ENCODE results near the gene ADIPOQ. TPM values are rescaled to one million over a fixed set of nuclear protein-coding genes. Genes with fewer than 3 reads are reported as not detected.
A peak's percentile ranks its signal among the peaks of the same experiment; 100 is the strongest.

The ADIPOQ gene
- total RNA-seq, 4 donors from 2014 or later, result 1.6 to 13.4 (median 5.4) TPM

DNA sequence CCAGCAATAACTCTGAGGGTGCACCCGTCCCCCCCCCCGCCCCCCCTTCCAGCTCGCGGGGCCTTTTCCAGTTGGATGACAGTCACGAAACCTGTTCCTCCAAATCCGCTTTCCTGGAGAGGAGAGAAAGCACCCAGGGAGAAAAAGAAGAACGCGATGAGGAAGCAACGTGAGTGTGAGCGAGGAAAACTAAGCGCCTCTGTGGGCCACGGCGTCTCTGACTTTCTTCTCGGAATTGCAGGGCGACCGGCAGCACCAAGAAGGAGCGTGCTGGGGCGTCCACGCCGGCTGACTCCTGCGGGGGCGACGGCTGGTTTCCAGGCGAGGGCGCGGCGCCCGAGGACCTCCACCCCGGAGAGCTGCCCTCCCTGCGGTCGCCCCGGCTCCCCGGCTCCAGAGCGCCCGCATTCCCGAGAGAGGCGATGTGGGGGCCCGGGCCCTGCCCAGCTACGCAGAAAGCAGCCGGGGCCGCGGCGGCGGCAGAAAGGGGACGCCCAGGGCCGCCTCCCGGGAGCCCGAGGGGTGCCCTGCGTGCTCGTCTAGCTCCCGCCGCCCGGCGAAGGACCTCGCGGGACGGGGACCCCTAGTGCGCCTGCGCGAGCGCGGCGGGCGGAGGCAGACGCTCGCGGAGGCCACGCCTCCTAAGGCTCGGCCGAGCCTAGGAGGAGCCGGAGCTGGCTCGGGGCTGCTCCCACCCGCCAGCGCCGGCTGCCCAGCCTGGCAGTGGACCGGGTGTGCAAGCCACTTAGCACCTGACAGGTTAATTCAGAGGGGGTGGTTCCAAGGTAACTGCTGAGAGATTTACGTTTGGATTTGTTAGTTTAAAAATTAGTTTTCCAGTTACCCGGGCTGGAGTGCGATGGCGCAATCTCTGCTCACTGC, 15.3 kb upstream of the ADIPOQ start:
- H3K4me3 ChIP-seq (replicated peaks in 1 of 3), result peak overlapping the region in 2 of 3 donors; percentile 54 to 68
- DNase-seq, result peak; percentile 80 to 81
- H3K27me3 ChIP-seq, result peaks cover 27% of the 10 kb centered on the region
- peaks cover 0 to 18% of the 10 kb centered on the region in 2 donors for H3K4me1 ChIP-seq
- H3K9me3 ChIP-seq, result no peaks in the 10 kb centered on the region
- peak in 1 of 2 donors; percentile 64 for TF ChIP-seq POLR2A (IDR thresholded peaks at IDR 0.05)
- TF ChIP-seq, protein P1, sequence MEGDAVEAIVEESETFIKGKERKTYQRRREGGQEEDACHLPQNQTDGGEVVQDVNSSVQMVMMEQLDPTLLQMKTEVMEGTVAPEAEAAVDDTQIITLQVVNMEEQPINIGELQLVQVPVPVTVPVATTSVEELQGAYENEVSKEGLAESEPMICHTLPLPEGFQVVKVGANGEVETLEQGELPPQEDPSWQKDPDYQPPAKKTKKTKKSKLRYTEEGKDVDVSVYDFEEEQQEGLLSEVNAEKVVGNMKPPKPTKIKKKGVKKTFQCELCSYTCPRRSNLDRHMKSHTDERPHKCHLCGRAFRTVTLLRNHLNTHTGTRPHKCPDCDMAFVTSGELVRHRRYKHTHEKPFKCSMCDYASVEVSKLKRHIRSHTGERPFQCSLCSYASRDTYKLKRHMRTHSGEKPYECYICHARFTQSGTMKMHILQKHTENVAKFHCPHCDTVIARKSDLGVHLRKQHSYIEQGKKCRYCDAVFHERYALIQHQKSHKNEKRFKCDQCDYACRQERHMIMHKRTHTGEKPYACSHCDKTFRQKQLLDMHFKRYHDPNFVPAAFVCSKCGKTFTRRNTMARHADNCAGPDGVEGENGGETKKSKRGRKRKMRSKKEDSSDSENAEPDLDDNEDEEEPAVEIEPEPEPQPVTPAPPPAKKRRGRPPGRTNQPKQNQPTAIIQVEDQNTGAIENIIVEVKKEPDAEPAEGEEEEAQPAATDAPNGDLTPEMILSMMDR (IDR thresholded peaks at IDR 0.05), result no peak
- 5 to 7% methylated on average over 23 to 31 of the region's 80 CpGs for WGBS, 2 donors
- intact Hi-C loops (cut with DNase I), result no loop called here
- H3K36me3 ChIP-seq, result no peaks in the 10 kb centered on the region
- H3K27ac ChIP-seq, result no peak overlapping the region

GRCh38 chr3:186828340-186828739, 14.2 kb upstream of the ADIPOQ start:
- no peak overlapping the region for H3K4me3 ChIP-seq (replicated peaks in 1 of 3)
- no peak overlapping the region for H3K27ac ChIP-seq
- peaks cover 0 to 18% of the 10 kb centered on the region in 2 donors for H3K4me1 ChIP-seq
- peaks cover 27% of the 10 kb centered on the region for H3K27me3 ChIP-seq
- no peak for TF ChIP-seq POLR2A (IDR thresholded peaks at IDR 0.05)
- TF ChIP-seq, protein P1 (IDR thresholded peaks at IDR 0.05), result no peak
- H3K9me3 ChIP-seq, result no peaks in the 10 kb centered on the region
- no peak for DNase-seq
- WGBS, 2 donors, result 31 to 32% methylated on average over 3 to 4 of the region's 5 CpGs
- intact Hi-C loops (cut with DNase I), result no loop called here
- H3K36me3 ChIP-seq, result no peaks in the 10 kb centered on the region

GRCh38 chr3:186831798-186832197, 10.7 kb upstream of the ADIPOQ start:
- Histone ChIP-seq H3K27ac (no peak overlapping the region), H3K27me3 (peaks cover 8% of the 10 kb centered on the region), H3K4me3 (replicated peaks in 1 of 3) (no peak overlapping the region), H3K4me1 (peaks cover 0 to 3% of the 10 kb centered on the region in 2 donors), H3K36me3 (no peaks in the 10 kb centered on the region), H3K9me3 (no peaks in the 10 kb centered on the region)
- WGBS, 2 donors, result 66 to 83% methylated on average over 4 of the region's 4 CpGs
- TF ChIP-seq POLR2A (IDR thresholded peaks at IDR 0.05), result no peak
- TF ChIP-seq, protein P1 (IDR thresholded peaks at IDR 0.05), result no peak
- no peak for DNase-seq
- intact Hi-C loops (cut with DNase I), result no loop called here

DNA sequence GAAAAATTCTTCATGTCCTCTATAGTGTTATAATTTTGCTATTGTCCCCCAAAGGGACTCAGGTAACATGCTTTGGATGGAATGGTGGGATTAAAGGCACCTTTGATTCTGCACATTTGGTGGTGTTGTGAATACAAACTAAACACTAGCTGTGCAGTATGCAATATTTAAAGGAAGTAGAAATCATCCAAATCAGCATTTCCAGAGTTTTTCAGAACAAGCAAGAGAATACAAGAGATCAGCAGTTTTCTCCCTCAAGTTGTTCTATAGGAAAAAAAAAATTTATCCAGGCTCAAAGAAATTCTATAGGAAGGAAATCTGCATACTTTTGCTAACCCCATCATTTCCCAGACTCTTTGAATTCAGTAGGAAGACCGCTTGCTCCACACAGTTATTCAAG, 10.2 kb upstream of the ADIPOQ start:
- Histone ChIP-seq H3K4me1 (peaks cover 0 to 3% of the 10 kb centered on the region in 2 donors), H3K27ac (no peak overlapping the region), H3K36me3 (no peaks in the 10 kb centered on the region), H3K9me3 (no peaks in the 10 kb centered on the region), H3K27me3 (peaks cover 8% of the 10 kb centered on the region), H3K4me3 (replicated peaks in 1 of 3) (no peak overlapping the region)
- DNase-seq, result no peak
- TF ChIP-seq POLR2A (IDR thresholded peaks at IDR 0.05), result no peak
- TF ChIP-seq, protein P1 (IDR thresholded peaks at IDR 0.05), result no peak
- intact Hi-C loops (cut with DNase I), result no loop called here
- WGBS, 2 donors, result 83 to 97% methylated on average over 1 of the region's 1 CpG

All from thyroid gland (tissue), 4 donors.